Sigmoid colon (tissue), 7 donors: Measurements from ENCODE around the gene RHCG. TPM values are rescaled to one million over a fixed set of nuclear protein-coding genes. Genes with fewer than 3 reads are reported as not detected.

Experiments
- DNase-seq: peaks from one replicate; pipeline ENCODE4 v3.0.0-alpha.2; 2019
- H3K27ac ChIP-seq, 4 donors: fragments of 200-600 bp; sonication (generic); one replicate each; pipeline ENCODE4 v1.5.1; 2016 to 2019; ENCODE audit warnings: mild to moderate bottlenecking in 1 of 4
- H3K27me3 ChIP-seq, 3 donors: fragments of 200-600 bp; sonication (generic); one replicate each; pipeline ENCODE4 v1.5.1; 2019; ENCODE audit warnings: mild to moderate bottlenecking in 1 of 3
- H3K36me3 ChIP-seq, 4 donors: fragments of 200-600 bp; sonication (generic); one replicate each; pipeline ENCODE4 v1.5.1; 2016 to 2019
- H3K4me1 ChIP-seq, 4 donors: fragments of 200-600 bp; sonication (generic); one replicate each; pipeline ENCODE4 v1.5.1; 2017 to 2019
- H3K4me3 ChIP-seq, 4 donors: fragments of 200-600 bp; sonication (generic); one replicate each; pipeline ENCODE4 v1.5.1; 2017 to 2019; ENCODE audit warnings: mild to moderate bottlenecking in 2 of 4, moderate library complexity in 1 of 4
- H3K9me3 ChIP-seq, 4 donors: fragments of 200-600 bp in 3 of 4; sonication (generic) in 3 of 4; one replicate each; pipeline versions ENCODE4 v1.5.1 to v1.6.1; 2013 to 2019
- CTCF ChIP-seq, 4 experiments: fragments of 450-650 bp in 3 of 4; fragments of 200-600 bp in 1 of 4; IDR thresholded peaks; one replicate each; pipeline ENCODE4 v1.5.1; 2016 to 2019; ENCODE audit warnings: antibody characterized with exemption in 4 of 4, mild to moderate bottlenecking in 3 of 4, moderate library complexity in 2 of 4
- EP300 ChIP-seq, 4 donors: sonication (generic); formaldehyde crosslinking; IDR thresholded peaks; one replicate each; pipeline ENCODE4 v1.6.1; 2017; ENCODE audit warnings: antibody characterized with exemption in 4 of 4
- POLR2A ChIP-seq, 2 donors: fragments of 450-650 bp; IDR thresholded peaks; one replicate each; pipeline ENCODE4 v1.6.1; 2016; ENCODE audit warnings: antibody characterized with exemption in 2 of 2, mild to moderate bottlenecking in 2 of 2, moderate library complexity in 2 of 2
- POLR2AphosphoS5 ChIP-seq, 4 donors: sonication (generic); formaldehyde crosslinking; IDR thresholded peaks; one replicate each; pipeline ENCODE4 v1.6.1; 2017; ENCODE audit warnings: antibody characterized with exemption in 4 of 4
- WGBS, 2 donors: extraction: QIAGEN DNeasy Blood & Tissue Kit; methylation state at CpG; one replicate each; pipeline ENCODE4 v1.1.7; 2013; 5-methylcytosine and 5-hydroxymethylcytosine counted together
- intact Hi-C: fragments of 100-400 bp; cut with DNase I; formaldehyde crosslinking; loops from one replicate; pipeline ENCODE4 v1.15.1; 2023
- polyA plus RNA-seq, 3 donors: library from polyadenylated mRNA; stranded (reverse); fragments of 200-250 nt; gene quantifications; one replicate each; pipeline ENCODE4 v1.2.3, GENCODE V29; 2013
- total RNA-seq, 4 donors: library from RNA; depleted of rRNA; stranded (reverse); fragments of >200 nt; gene quantifications; one replicate each; pipeline ENCODE4 v1.1.0, GENCODE V29; 2016
- donor health status: healthy with polysubstance abuse.
- donor health status: Bipolar disorder and iron deficiency.
- donor health status: healthy.

The RHCG gene
- total and polyA plus RNA-seq, 7 donors, result 0.47 to 3.0 TPM; not detected in 5

GRCh38 chr15:89533861-89534544, 37.6 kb upstream of the RHCG start:
- Histone ChIP-seq H3K36me3 (no peaks in the 10 kb centered on the region), H3K27ac (no peak overlapping the region), H3K27me3 (no peaks in the 10 kb centered on the region), H3K9me3 (peaks cover 0 to 5% (median 3%) of the 10 kb centered on the region in 4 donors), H3K4me3 (no peak overlapping the region), H3K4me1 (no peaks in the 10 kb centered on the region)
- TF ChIP-seq POLR2AphosphoS5 (IDR thresholded peaks at IDR 0.05), result no peak
- no peak for TF ChIP-seq EP300 (IDR thresholded peaks at IDR 0.05)
- no peak for TF ChIP-seq POLR2A (IDR thresholded peaks at IDR 0.05)
- TF ChIP-seq CTCF (IDR thresholded peaks at IDR 0.05), result no peak
- 86 to 91% methylated on average over 4 of the region's 4 CpGs for WGBS, 2 donors
- no peak for DNase-seq
- intact Hi-C loops, result no loop called here

GRCh38 chr15:89531796-89532537, 35.6 kb upstream of the RHCG start:
- Histone ChIP-seq H3K4me1 (no peaks in the 10 kb centered on the region), H3K36me3 (no peaks in the 10 kb centered on the region), H3K27ac (no peak overlapping the region), H3K27me3 (no peaks in the 10 kb centered on the region), H3K4me3 (no peak overlapping the region), H3K9me3 (no peaks in the 10 kb centered on the region)
- intact Hi-C loops, result no loop called here
- 82 to 84% methylated on average over 6 of the region's 6 CpGs for WGBS, 2 donors
- TF ChIP-seq POLR2A (IDR thresholded peaks at IDR 0.05) (no peak), EP300 (IDR thresholded peaks at IDR 0.05) (no peak), POLR2AphosphoS5 (IDR thresholded peaks at IDR 0.05) (no peak), CTCF (IDR thresholded peaks at IDR 0.05) (no peak)
- DNase-seq, result no peak

- Histone ChIP-seq H3K4me1 (no peaks in the 10 kb centered on the region), H3K27me3 (no peaks in the 10 kb centered on the region), H3K36me3 (no peaks in the 10 kb centered on the region), H3K4me3 (no peak overlapping the region), H3K27ac (no peak overlapping the region), H3K9me3 (no peaks in the 10 kb centered on the region)
- DNase-seq, result no peak
- 93 to 95% methylated on average over 5 of the region's 5 CpGs for WGBS, 2 donors
- TF ChIP-seq POLR2AphosphoS5 (IDR thresholded peaks at IDR 0.05), result no peak
- TF ChIP-seq EP300 (IDR thresholded peaks at IDR 0.05), result no peak
- TF ChIP-seq CTCF (IDR thresholded peaks at IDR 0.05), result no peak
- TF ChIP-seq POLR2A (IDR thresholded peaks at IDR 0.05), result no peak
- intact Hi-C loops, result no loop called here
These were observed 34.6 kb upstream of the RHCG start for GRCh38 chr15:89530976-89531375.

- Histone ChIP-seq H3K27me3 (no peaks in the 10 kb centered on the region), H3K4me3 (no peak overlapping the region), H3K27ac (no peak overlapping the region), H3K36me3 (no peaks in the 10 kb centered on the region), H3K9me3 (no peaks in the 10 kb centered on the region), H3K4me1 (no peaks in the 10 kb centered on the region)
- intact Hi-C loops, result no loop called here
- DNase-seq, result no peak
- TF ChIP-seq EP300 (IDR thresholded peaks at IDR 0.05) (no peak), POLR2A (IDR thresholded peaks at IDR 0.05) (no peak), POLR2AphosphoS5 (IDR thresholded peaks at IDR 0.05) (no peak), CTCF (IDR thresholded peaks at IDR 0.05) (no peak)
- WGBS, 2 donors, result 76 to 83% methylated on average over 6 of the region's 6 CpGs
These were observed 32.5 kb upstream of the RHCG start for GRCh38 chr15:89528757-89529352.
